DND-41 (cell line): ENCODE data around the gene KRT6B.
A peak's percentile ranks its signal among the peaks of the same experiment; 100 is the strongest.
"Not testable (repeated sequence)": the region's sequence is repeated elsewhere in the genome, so short reads cannot be mapped to it uniquely, and the experiment has no call there.

Source experiments
- ATAC-seq: fragments of 200-7000 bp; cut with Tn5 transposase; 3 replicates; pipeline ENCODE4 v1.9.1; 2021; ENCODE audit warnings: low read depth; ENCODE audit not compliant: insufficient read depth
- DNase-seq: peaks from one replicate; pipeline ENCODE4 v3.0.0-alpha.2; 2020
- H2AFZ ChIP-seq: 2 replicates; pipeline ENCODE4 v1.6.0; 2012; ENCODE audit warnings: low read depth, low read length
- H3K27ac ChIP-seq: 2 replicates; pipeline ENCODE4 v1.5.1; 2012; ENCODE audit warnings: low read length, inconsistent platforms
- H3K27me3 ChIP-seq: fragments of 200-600 bp; sonication (generic); 2 replicates; pipeline ENCODE4 v1.6.0; 2012; ENCODE audit warnings: low read length, mild to moderate bottlenecking, inconsistent platforms; ENCODE audit not compliant: insufficient read depth, poor library complexity
- H3K36me3 ChIP-seq: 2 replicates; pipeline ENCODE4 v1.5.1; 2012; ENCODE audit warnings: low read length, inconsistent platforms; ENCODE audit not compliant: insufficient read depth
- H3K4me1 ChIP-seq: 2 replicates; pipeline ENCODE4 v1.5.1; 2012; ENCODE audit warnings: mild to moderate bottlenecking, low read length; ENCODE audit not compliant: insufficient read depth
- H3K4me2 ChIP-seq: 2 replicates; pipeline ENCODE4 v1.6.0; 2012; ENCODE audit warnings: mild to moderate bottlenecking, moderate library complexity, low read length, inconsistent platforms; ENCODE audit not compliant: insufficient read depth
- H3K4me3 ChIP-seq, 2 experiments: fragments of 200-600 bp in 1 of 2; shearing (Covaris generic) in 1 of 2; 2 replicates each; pipeline ENCODE4 v1.5.1; 2012 to 2016; ENCODE audit warnings: inconsistent platforms in 2 of 2, low read length in 2 of 2, mild to moderate bottlenecking in 2 of 2, low read depth in 1 of 2, moderate library complexity in 1 of 2
- H3K79me2 ChIP-seq: 2 replicates; pipeline ENCODE4 v1.6.0; 2012; ENCODE audit warnings: low read length, inconsistent platforms; ENCODE audit not compliant: insufficient read depth
- H3K9ac ChIP-seq: 2 replicates; pipeline ENCODE4 v1.6.0; 2012; ENCODE audit warnings: low read depth, mild to moderate bottlenecking, inconsistent platforms, low read length, moderate library complexity
- H3K9me3 ChIP-seq: 2 replicates; pipeline ENCODE4 v1.5.1; 2012; ENCODE audit warnings: low read length, moderate library complexity, mild to moderate bottlenecking, inconsistent platforms; ENCODE audit not compliant: insufficient read depth, severe bottlenecking
- H4K20me1 ChIP-seq: 2 replicates; pipeline ENCODE4 v1.6.0; 2012; ENCODE audit warnings: low read length; ENCODE audit not compliant: insufficient read depth
- CTCF ChIP-seq: IDR thresholded peaks from 2 replicates; pipeline ENCODE4 v1.5.1; 2012; ENCODE audit warnings: borderline replicate concordance, low read length, moderate library complexity, mild to moderate bottlenecking; ENCODE audit not compliant: poor library complexity, severe bottlenecking; ENCODE audit errors: extremely low read depth
- EZH2 ChIP-seq: IDR thresholded peaks from 3 replicates; pipeline ENCODE4 v1.6.1; 2012; ENCODE audit warnings: borderline replicate concordance, low read depth, mild to moderate bottlenecking, moderate library complexity, low read length, inconsistent platforms; ENCODE audit not compliant: severe bottlenecking

KRT6B gene

GRCh38 chr12:52413782-52414345 lies 38.1 kb downstream of the KRT6B start:
- Histone ChIP-seq H3K4me1 (no peaks in the 10 kb centered on the region), H3K27me3 (peaks cover 13% of the 10 kb centered on the region), H3K27ac (no peak overlapping the region), H3K79me2 (no peaks in the 10 kb centered on the region), H3K9me3 (no peaks in the 10 kb centered on the region), H3K4me3 (no peak overlapping the region), H4K20me1 (no peaks in the 10 kb centered on the region), H3K9ac (no peak overlapping the region), H2AFZ (no peak overlapping the region), H3K4me2 (no peak overlapping the region), H3K36me3 (no peaks in the 10 kb centered on the region)
- DNase-seq (no peak), ATAC-seq (no peak)
- TF ChIP-seq CTCF (peak; percentile 25), EZH2 (no peak)

GRCh38 chr12:52413202-52413601 lies 38.7 kb downstream of the KRT6B start:
- H4K20me1 ChIP-seq: no peaks in the 10 kb centered on the region
- no peak overlapping the region for H3K4me3 ChIP-seq
- H3K27ac ChIP-seq: no peak overlapping the region
- TF ChIP-seq CTCF (no peak), EZH2 (no peak)
- no peak overlapping the region for H3K4me2 ChIP-seq
- H3K9ac ChIP-seq: no peak overlapping the region
- DNase-seq: no peak
- H3K27me3 ChIP-seq: peaks cover 9% of the 10 kb centered on the region
- H3K4me1 ChIP-seq: no peaks in the 10 kb centered on the region
- H3K36me3 ChIP-seq: no peaks in the 10 kb centered on the region
- no peak overlapping the region for H2AFZ ChIP-seq
- no peak for ATAC-seq
- H3K9me3 ChIP-seq: no peaks in the 10 kb centered on the region
- H3K79me2 ChIP-seq: no peaks in the 10 kb centered on the region

- TF ChIP-seq CTCF: no peak
- no peak for TF ChIP-seq EZH2
- Histone ChIP-seq H3K4me3 (no peak overlapping the region), H4K20me1 (no peaks in the 10 kb centered on the region), H3K79me2 (no peaks in the 10 kb centered on the region), H3K4me1 (no peaks in the 10 kb centered on the region), H3K4me2 (no peak overlapping the region), H3K27ac (no peak overlapping the region), H2AFZ (no peak overlapping the region), H3K27me3 (peaks cover 3% of the 10 kb centered on the region), H3K9ac (no peak overlapping the region), H3K36me3 (no peaks in the 10 kb centered on the region), H3K9me3 (no peaks in the 10 kb centered on the region)
- no peak for ATAC-seq
- DNase-seq: no peak
Measured at GRCh38 chr12:52411815-52412214, 40.1 kb downstream of the KRT6B start.

GRCh38 chr12:52410589-52411248 lies 41.2 kb downstream of the KRT6B start:
- H3K27ac ChIP-seq, H3K4me1 ChIP-seq, H3K27me3 ChIP-seq, H3K4me3 ChIP-seq, H3K79me2 ChIP-seq, H4K20me1 ChIP-seq, H2AFZ ChIP-seq, ATAC-seq, DNase-seq, H3K9me3 ChIP-seq, H3K4me2 ChIP-seq, H3K36me3 ChIP-seq, H3K9ac ChIP-seq: not testable (repeated sequence)
